Lower leg skin (tissue), 3 donors: Measurements from ENCODE around the gene DUXA.

Source experiments
- POLR2A ChIP-seq, 2 donors: fragments of 450-650 bp; IDR thresholded peaks; one replicate each; pipeline ENCODE4 v1.6.1; 2016 to 2017; ENCODE audit warnings: antibody characterized with exemption in 2 of 2, mild to moderate bottlenecking in 1 of 2, moderate library complexity in 1 of 2
- TF ChIP-seq, protein P1 (sequence below), 3 donors: fragments of 450-650 bp; IDR thresholded peaks; one replicate each; pipeline ENCODE4 v1.5.1; 2016; ENCODE audit warnings: antibody characterized with exemption in 3 of 3, mild to moderate bottlenecking in 3 of 3, moderate library complexity in 2 of 3

DNA sequence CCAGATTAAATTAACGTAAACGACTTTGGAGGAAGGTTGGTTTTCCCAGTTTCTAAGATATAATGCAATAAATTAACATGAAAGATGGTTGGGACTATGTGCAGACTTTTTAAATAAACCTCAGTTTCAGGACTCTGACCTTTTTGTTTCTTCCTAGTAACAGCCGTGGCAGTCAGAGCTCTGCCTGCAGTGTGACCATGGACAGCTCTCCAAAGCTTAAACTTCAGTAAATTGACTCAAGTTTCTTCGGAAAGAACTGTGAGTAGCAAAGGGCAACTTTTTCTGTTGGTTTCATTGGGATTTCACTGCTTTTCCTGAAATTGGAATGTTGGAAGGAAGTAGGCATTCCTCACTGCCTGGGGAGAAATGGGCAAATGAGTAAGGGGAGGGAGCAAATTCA is 43.4 kb downstream of the DUXA start:
- TF ChIP-seq, protein P1, sequence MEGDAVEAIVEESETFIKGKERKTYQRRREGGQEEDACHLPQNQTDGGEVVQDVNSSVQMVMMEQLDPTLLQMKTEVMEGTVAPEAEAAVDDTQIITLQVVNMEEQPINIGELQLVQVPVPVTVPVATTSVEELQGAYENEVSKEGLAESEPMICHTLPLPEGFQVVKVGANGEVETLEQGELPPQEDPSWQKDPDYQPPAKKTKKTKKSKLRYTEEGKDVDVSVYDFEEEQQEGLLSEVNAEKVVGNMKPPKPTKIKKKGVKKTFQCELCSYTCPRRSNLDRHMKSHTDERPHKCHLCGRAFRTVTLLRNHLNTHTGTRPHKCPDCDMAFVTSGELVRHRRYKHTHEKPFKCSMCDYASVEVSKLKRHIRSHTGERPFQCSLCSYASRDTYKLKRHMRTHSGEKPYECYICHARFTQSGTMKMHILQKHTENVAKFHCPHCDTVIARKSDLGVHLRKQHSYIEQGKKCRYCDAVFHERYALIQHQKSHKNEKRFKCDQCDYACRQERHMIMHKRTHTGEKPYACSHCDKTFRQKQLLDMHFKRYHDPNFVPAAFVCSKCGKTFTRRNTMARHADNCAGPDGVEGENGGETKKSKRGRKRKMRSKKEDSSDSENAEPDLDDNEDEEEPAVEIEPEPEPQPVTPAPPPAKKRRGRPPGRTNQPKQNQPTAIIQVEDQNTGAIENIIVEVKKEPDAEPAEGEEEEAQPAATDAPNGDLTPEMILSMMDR (IDR thresholded peaks at IDR 0.05), result no peak
- TF ChIP-seq POLR2A (IDR thresholded peaks at IDR 0.05), result no peak
